ENCODE measurements around the gene COL28A1.

DNA sequence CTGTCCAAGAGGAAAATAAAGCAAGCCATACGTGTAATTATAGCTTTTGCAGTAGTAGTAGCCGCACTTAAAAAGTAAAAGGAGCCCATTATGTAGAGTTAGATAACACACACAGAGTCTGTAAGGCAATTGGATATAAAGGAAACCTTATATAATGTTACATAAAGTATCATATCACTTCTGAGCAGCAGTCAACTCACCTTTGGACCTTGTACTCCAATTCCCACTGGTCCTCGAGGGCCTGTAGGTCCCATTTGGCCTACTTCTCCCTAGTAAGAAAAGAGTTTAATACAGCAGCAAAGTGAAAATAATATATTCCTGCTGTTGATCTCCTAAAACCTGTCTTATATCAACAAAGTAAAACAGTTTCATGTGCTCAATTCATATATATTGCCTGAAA, 83.6 kb downstream of the COL28A1 start:
- TF ChIP-seq POLR2AphosphoS5 (IDR thresholded peaks at IDR 0.05; ENCODE audit: borderline replicate concordance, low read depth, low read length) = no peak
- TF ChIP-seq EZH2 (IDR thresholded peaks at IDR 0.05) = no peak
- TF ChIP-seq FOXP2 (optimal IDR thresholded peaks at IDR 0.05; ENCODE audit: control extremely low read depth, extremely low read length, insufficient read depth) = no peak

Measured in SK-N-MC (cell line).